Measurements from ENCODE around the gene TM9SF1. TPM values are rescaled to one million over a fixed set of nuclear protein-coding genes. Genes with fewer than 3 reads are reported as not detected.

Gene TM9SF1
- total RNA-seq, 1 experiment from 2014 or later, result 55.5 TPM

DNA sequence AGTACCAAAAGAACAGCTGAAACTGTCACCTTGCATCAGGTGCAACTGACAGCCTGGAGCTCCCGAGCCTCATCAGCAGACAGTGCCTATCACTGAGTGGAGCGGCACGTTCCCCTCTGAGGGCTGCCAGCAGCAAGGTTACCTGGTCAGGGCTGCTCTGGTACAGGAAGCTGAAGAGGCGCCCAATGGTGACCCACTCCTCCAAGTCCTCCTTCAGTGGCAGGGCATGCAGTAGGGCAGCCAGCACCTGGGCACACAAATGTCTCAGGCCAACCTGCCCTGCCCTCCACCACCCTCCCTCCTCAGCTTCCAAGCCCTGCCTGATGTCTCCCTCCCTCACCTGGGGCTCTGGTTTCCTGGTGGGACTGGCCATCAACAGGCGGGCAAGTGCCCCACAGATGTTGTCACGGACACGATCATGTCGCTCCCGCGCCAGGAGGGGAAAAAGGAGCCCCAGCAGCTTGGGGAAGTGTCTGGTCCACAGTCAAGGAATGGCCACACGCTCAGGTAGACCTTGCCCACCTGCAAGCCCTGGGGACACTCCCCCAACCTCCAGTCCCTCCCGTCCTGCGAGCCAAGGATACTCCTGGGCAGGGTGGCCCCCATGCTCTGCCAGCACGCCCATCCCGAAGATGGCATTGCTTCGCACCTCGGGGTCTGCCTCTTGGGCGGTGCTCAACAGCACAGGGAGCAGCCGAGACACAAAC, 13.7 kb downstream of the TM9SF1 start:
- no peaks in the 10 kb centered on the region for H3K4me1 ChIP-seq (ENCODE audit: insufficient read depth, low read length, poor library complexity, severe bottlenecking)
- H3K4me3 ChIP-seq (ENCODE audit: low read depth, low read length, poor library complexity, severe bottlenecking), result no peak overlapping the region
- no peaks in the 10 kb centered on the region for H3K27me3 ChIP-seq (replicated peaks; ENCODE audit: insufficient read depth, low read depth, low read length, poor library complexity)
- no peaks in the 10 kb centered on the region for H3K9me3 ChIP-seq (ENCODE audit: low read depth, low read length, poor library complexity, severe bottlenecking)
- BruUV-seq (replicated peaks), result no TSS peak
- DNase-seq (ENCODE audit: low spot score), result no peak
- no peak for TF ChIP-seq EZH2 (IDR thresholded peaks at IDR 0.05; ENCODE audit: borderline replicate concordance, low read depth, low read length, poor library complexity, severe bottlenecking)
- TF ChIP-seq, protein P1, sequence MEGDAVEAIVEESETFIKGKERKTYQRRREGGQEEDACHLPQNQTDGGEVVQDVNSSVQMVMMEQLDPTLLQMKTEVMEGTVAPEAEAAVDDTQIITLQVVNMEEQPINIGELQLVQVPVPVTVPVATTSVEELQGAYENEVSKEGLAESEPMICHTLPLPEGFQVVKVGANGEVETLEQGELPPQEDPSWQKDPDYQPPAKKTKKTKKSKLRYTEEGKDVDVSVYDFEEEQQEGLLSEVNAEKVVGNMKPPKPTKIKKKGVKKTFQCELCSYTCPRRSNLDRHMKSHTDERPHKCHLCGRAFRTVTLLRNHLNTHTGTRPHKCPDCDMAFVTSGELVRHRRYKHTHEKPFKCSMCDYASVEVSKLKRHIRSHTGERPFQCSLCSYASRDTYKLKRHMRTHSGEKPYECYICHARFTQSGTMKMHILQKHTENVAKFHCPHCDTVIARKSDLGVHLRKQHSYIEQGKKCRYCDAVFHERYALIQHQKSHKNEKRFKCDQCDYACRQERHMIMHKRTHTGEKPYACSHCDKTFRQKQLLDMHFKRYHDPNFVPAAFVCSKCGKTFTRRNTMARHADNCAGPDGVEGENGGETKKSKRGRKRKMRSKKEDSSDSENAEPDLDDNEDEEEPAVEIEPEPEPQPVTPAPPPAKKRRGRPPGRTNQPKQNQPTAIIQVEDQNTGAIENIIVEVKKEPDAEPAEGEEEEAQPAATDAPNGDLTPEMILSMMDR (conservative IDR thresholded peaks at IDR 0.05; ENCODE audit: low read depth, low read length), result no peak
- ChIA-PET CTCF (interaction anchor here (0.5 to 1.3 kb wide), 2 partner anchors 21 to 882 kb away, joined by 4 to 6 read pairs; partner anchors contain the start of gene IRF9), POLR2A (ENCODE audit: low non-redundant PET) (no interaction called here)
- peaks cover 64% of the 10 kb centered on the region for H3K36me3 ChIP-seq (ENCODE audit: insufficient read depth, low read length, poor library complexity, severe bottlenecking)
- no peak overlapping the region for H3K27ac ChIP-seq (ENCODE audit: low read depth, low read length, poor library complexity, severe bottlenecking)
- intact Hi-C loops (cut with micrococcal nuclease; ENCODE audit: unreplicated experiment), result no loop called here

DNA sequence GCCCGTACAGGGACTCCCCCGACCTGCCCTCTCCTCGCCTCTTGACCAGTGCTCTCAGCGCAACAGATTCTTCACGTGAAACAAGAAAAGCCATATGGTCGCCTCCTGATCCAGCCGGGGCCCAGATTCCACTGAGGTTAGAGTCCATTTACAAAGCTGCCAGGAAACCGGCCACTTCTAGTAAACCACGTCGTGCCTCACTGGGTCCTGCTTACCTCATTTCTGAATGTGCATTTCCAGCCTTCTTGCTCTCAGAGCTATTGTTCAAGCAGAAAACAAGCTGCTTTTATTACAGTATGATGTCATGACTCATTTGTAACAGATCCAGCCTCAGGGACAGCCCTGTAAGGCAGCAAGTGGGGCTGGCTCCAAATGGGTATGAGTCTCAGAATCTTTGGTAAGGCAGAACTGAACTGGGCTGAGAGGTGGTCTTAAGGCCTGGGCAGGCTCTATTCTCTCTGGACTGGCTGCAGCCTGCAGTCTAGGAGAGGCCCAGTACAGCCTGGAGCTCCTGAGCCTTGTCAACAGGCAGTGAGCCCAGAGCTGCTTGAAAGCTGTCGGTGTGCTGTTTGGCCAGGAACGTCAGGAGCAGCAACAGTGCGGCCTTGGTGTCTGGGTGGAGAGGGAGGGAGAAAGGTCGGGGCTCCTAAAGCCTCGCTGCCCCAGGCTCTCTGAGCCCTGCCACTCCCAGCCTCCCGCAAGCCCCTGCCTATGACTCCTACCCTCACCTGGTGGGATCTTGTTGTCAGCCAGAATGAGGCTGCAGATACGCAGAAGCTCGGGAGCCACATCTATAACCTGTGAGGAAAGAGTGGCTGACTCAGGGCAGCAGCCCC, 15.1 kb downstream of the TM9SF1 start:
- H3K9me3 ChIP-seq (ENCODE audit: low read depth, low read length, poor library complexity, severe bottlenecking), result no peaks in the 10 kb centered on the region
- BruUV-seq (replicated peaks), result no TSS peak
- TF ChIP-seq, protein P1 (conservative IDR thresholded peaks at IDR 0.05; ENCODE audit: low read depth, low read length), result no peak
- DNase-seq (ENCODE audit: low spot score), result peak; percentile 39
- peaks cover 53% of the 10 kb centered on the region for H3K36me3 ChIP-seq (ENCODE audit: insufficient read depth, low read length, poor library complexity, severe bottlenecking)
- H3K4me3 ChIP-seq (ENCODE audit: low read depth, low read length, poor library complexity, severe bottlenecking), result no peak overlapping the region
- no peaks in the 10 kb centered on the region for H3K27me3 ChIP-seq (replicated peaks; ENCODE audit: insufficient read depth, low read depth, low read length, poor library complexity)
- ChIA-PET POLR2A (ENCODE audit: low non-redundant PET) (interaction anchor here (0.5 kb wide), 1 partner anchor 45 kb away, joined by 3 read pairs; no protein-coding TSS in a partner anchor), CTCF (interaction anchor here (0.7 kb wide), 1 partner anchor 19 kb away, joined by 3 read pairs; the partner anchor contains the start of gene IRF9)
- no peaks in the 10 kb centered on the region for H3K4me1 ChIP-seq (ENCODE audit: insufficient read depth, low read length, poor library complexity, severe bottlenecking)
- H3K27ac ChIP-seq (ENCODE audit: low read depth, low read length, poor library complexity, severe bottlenecking), result no peak overlapping the region
- intact Hi-C loops (cut with micrococcal nuclease; ENCODE audit: unreplicated experiment), result no loop called here

DNA sequence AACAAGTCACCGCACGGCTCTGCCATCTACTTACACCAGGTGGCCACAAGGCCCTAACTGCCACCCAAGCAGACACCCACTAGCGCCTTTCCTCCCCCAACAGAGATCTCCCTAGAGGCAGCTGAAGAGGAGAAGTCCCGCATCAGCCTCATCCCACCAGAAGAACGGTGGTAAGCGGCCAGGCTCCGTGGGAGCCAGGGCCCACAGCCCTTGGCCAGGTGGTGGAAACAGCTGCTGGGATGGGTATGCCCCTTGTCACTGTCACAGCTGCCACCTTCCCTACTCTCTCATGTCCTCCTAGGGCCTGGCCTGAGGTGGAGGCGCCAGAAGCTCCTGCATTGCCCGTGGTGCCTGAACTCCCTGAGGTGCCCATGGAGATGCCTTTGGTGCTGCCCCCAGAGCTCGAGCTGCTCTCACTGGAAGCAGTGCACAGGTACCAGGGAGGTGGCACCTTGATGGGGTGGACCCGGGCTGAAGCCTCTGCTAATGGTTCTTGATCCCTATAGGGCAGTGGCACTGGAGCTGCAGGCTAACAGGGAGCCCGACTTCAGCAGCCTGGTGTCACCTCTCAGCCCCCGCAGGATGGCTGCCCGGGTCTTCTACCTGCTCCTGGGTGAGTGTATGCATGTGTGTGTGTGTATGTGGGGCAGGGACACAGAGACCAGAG, 15.8 kb downstream of the TM9SF1 start:
- no TSS peak for BruUV-seq (replicated peaks)
- no peak overlapping the region for H3K4me3 ChIP-seq (ENCODE audit: low read depth, low read length, poor library complexity, severe bottlenecking)
- H3K36me3 ChIP-seq (ENCODE audit: insufficient read depth, low read length, poor library complexity, severe bottlenecking), result peaks cover 46% of the 10 kb centered on the region
- H3K27ac ChIP-seq (ENCODE audit: low read depth, low read length, poor library complexity, severe bottlenecking), result no peak overlapping the region
- intact Hi-C loops (cut with micrococcal nuclease; ENCODE audit: unreplicated experiment), result no loop called here
- H3K9me3 ChIP-seq (ENCODE audit: low read depth, low read length, poor library complexity, severe bottlenecking), result no peaks in the 10 kb centered on the region
- TF ChIP-seq, protein P1 (conservative IDR thresholded peaks at IDR 0.05; ENCODE audit: low read depth, low read length), result no peak
- TF ChIP-seq EZH2 (IDR thresholded peaks at IDR 0.05; ENCODE audit: borderline replicate concordance, low read depth, low read length, poor library complexity, severe bottlenecking), result no peak
- H3K27me3 ChIP-seq (replicated peaks; ENCODE audit: insufficient read depth, low read depth, low read length, poor library complexity), result no peaks in the 10 kb centered on the region
- POLR2A ChIA-PET (ENCODE audit: low non-redundant PET), result interaction anchor here (0.5 to 0.6 kb wide), 2 partner anchors 44 to 426 kb away, joined by 3 to 4 read pairs; no protein-coding TSS in a partner anchor
- H3K4me1 ChIP-seq (ENCODE audit: insufficient read depth, low read length, poor library complexity, severe bottlenecking), result no peaks in the 10 kb centered on the region
- DNase-seq (ENCODE audit: low spot score), result no peak
- CTCF ChIA-PET, result interaction anchor here (0.7 kb wide), 1 partner anchor 18 kb away, joined by 3 read pairs; the partner anchor contains the start of gene IRF9
